Cardiac fibroblast (primary cell): ENCODE data around the gene MAGI2.
A peak's percentile ranks its signal among the peaks of the same experiment; 100 is the strongest.

Experiments used
- DNase-seq, 2 donors: peaks; one replicate each; pipeline versions ENCODE4 v3.0.0 to v3.0.0-alpha.2; 2010; ENCODE audit warnings: low read depth in 2 of 2
- H3K4me3 ChIP-seq, 2 donors: replicated peaks in 1 of 2; 1 replicate in 1 of 2; 2 replicates in 1 of 2; pipeline ENCODE4 v1.5.1; 2011; ENCODE audit warnings: low read depth in 2 of 2, low read length in 2 of 2, mild to moderate bottlenecking in 2 of 2, moderate library complexity in 1 of 2
- TF ChIP-seq, protein P1 (sequence below): IDR thresholded peaks from one replicate; pipeline ENCODE4 v1.5.1; 2011; ENCODE audit warnings: low read depth, mild to moderate bottlenecking, low read length, inconsistent platforms

Gene MAGI2

DNA sequence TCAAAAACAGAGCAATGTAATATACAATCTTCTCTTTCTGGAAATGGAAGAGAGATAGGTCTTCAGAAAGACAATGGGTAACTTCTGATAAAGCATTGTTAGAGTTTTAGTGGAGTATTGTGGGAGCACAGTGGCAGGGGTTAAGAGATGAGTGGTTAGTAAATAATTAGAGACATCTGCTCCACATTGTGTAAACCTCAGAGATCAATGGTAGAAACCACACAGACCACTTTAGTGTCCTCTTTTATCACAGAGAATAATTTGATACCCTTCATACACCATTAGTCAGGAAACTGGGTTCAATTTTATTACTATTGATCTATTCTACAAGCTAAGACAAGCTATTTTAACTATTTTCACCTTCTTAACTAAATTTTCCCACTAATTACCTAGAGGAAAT lies 35.9 kb upstream of the MAGI2 start:
- TF ChIP-seq, protein P1, sequence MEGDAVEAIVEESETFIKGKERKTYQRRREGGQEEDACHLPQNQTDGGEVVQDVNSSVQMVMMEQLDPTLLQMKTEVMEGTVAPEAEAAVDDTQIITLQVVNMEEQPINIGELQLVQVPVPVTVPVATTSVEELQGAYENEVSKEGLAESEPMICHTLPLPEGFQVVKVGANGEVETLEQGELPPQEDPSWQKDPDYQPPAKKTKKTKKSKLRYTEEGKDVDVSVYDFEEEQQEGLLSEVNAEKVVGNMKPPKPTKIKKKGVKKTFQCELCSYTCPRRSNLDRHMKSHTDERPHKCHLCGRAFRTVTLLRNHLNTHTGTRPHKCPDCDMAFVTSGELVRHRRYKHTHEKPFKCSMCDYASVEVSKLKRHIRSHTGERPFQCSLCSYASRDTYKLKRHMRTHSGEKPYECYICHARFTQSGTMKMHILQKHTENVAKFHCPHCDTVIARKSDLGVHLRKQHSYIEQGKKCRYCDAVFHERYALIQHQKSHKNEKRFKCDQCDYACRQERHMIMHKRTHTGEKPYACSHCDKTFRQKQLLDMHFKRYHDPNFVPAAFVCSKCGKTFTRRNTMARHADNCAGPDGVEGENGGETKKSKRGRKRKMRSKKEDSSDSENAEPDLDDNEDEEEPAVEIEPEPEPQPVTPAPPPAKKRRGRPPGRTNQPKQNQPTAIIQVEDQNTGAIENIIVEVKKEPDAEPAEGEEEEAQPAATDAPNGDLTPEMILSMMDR, result no peak
- DNase-seq, result no peak

DNA sequence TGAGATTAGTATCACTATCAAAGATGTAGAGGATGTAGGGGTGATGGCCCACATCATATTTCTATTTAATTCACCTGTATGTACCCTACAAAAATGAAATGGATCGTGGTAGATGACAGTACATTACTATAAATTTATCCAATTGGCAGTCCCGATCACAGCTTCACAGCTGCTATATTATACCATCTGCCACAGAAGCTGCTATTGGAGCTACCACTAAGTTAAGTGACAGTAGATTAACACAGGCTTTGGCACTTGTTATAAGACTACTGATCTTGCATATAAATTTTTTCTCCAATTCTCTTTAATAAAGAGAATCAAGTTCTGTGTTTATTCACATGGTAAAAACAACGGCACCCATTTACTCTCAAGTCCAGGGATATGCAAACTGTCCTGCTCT lies 24.9 kb upstream of the MAGI2 start:
- TF ChIP-seq, protein P1, result no peak
- no peak for DNase-seq
- H3K4me3 ChIP-seq, result no peak overlapping the region

More for the DNA sequence above, 35.9 kb upstream of the MAGI2 start:
- H3K4me3 ChIP-seq, result no peak overlapping the region

DNA sequence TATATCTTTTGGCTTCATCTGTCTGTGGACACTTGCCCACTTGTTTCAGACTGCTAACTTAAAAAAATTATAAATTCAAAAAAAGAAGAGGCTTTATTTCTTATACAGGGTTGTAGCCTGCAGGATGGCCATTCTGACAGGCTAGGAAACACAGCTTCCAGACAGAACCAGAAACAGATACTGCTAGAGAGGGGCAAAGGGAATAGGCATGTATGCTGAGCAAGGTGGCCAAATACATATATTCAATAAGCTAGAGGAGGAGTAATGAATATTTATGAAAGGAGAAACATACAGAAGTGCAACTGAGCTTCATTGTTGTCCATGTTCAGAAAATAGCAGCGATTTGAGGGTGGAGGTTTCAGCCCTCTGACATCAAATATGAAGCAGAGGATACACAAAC lies 22.0 kb upstream of the MAGI2 start:
- TF ChIP-seq, protein P1, result no peak

DNA sequence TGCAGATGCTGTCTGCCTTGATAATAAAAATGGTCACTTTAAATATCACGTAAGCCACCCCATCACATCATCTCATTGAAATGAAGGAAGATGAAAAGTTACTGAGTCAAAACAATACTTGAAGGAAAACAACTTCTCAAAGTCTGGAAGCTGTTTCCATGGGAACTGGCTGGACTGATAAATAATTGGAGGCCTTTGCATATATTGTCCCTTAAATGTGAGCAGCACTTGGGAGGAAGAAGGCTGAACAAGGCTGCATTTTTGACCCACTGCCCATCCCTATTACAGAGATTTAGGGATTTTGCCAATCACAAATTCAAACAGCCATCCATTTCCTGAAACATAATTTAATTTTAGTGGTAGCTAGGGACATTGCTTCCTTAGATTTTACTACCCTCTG lies 18.2 kb upstream of the MAGI2 start:
- TF ChIP-seq, protein P1, result no peak
- no peak overlapping the region for H3K4me3 ChIP-seq
- no peak for DNase-seq

More for the DNA sequence above, 22.0 kb upstream of the MAGI2 start:
- no peak overlapping the region for H3K4me3 ChIP-seq
- DNase-seq, result no peak

DNA sequence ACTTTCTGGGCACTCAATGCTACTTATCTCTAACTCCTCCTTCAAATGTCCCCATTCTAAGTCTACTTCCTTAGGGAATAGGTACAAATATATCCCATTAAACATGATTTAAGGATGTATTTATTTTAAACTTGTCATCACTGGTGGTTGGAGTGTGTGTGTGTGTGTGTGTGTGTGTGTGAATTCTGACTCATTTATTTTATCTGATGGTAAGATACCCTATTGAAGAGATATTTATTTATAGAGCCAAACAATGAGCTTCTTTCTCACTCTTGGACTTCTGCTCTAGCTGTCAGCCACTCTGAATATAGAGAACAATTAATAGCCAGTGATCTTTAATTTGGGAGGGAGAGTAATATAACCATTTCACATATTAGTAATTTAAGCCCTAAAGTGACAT lies 17.8 kb upstream of the MAGI2 start:
- TF ChIP-seq, protein P1, result no peak
- H3K4me3 ChIP-seq, result no peak overlapping the region
- DNase-seq, result no peak

DNA sequence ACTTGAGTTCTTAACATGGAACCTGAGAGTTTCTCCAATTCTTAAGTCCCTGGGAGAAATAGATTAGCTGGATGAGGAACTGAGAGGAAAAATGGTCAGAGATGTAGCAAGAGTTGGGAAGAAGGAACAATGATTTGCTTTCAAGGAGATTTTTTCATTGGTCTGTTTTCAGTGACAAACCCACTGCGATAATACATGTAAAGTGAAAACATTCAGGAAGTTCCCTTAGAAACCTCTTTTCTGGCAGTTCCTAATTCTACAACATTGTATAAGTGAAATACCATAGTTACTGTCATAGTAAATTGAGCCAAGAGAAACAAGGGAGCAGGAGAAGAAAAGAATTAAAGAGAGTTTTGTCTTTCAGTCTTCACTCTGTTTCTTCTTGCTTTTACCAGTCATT lies 12.1 kb upstream of the MAGI2 start:
- TF ChIP-seq, protein P1, result no peak
- peak in 1 of 2 donors; percentile 34 for DNase-seq
- no peak overlapping the region for H3K4me3 ChIP-seq

DNA sequence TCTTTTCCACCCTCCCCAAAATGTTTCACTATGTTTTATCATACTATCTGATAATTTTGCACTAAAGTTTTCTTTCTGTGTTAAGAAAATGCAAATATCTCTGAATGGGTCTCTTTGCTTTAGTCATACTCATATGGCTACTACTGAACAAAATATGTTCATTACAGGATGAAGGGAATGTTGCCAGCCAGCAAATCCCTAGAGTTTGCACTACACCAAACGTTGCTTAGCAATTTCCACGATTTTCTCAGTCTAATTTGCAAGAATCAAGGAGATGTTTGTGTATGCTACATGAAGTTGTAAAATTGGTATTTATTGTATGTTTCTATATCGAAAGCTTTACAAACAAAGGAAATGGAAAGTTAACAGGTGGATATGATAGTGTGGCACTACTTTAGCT lies 10.6 kb upstream of the MAGI2 start:
- no peak for DNase-seq
- TF ChIP-seq, protein P1, result no peak
- H3K4me3 ChIP-seq, result no peak overlapping the region
